Right cardiac atrium (tissue), 5 donors: ENCODE data around the gene RIOX2. TPM values are rescaled to one million over a fixed set of nuclear protein-coding genes. Genes with fewer than 3 reads are reported as not detected.
A peak's percentile ranks its signal among the peaks of the same experiment; 100 is the strongest.
"Not testable (repeated sequence)": the region's sequence is repeated elsewhere in the genome, so short reads cannot be mapped to it uniquely, and the experiment has no call there.

Experiments used
- ATAC-seq, 2 donors: fragments of 200-7000 bp; cut with Tn5 transposase; one replicate each; pipeline versions ENCODE4 v1.8.0 to v1.9.1; 2020; ENCODE audit warnings: moderate library complexity in 2 of 2, mild to moderate bottlenecking in 1 of 2
- DNase-seq, 3 donors: peaks; one replicate each; pipeline ENCODE4 v3.0.0-alpha.2; 2020
- H3K27ac ChIP-seq: one replicate; pipeline ENCODE4 v1.5.1; 2013; ENCODE audit warnings: mild to moderate bottlenecking, low read length, control low read depth, moderate library complexity
- H3K27me3 ChIP-seq: one replicate; pipeline ENCODE4 v1.6.1; 2013; ENCODE audit not compliant: control insufficient read depth, insufficient read depth
- H3K4me1 ChIP-seq: one replicate; pipeline ENCODE4 v1.6.1; 2013; ENCODE audit warnings: low read length; ENCODE audit not compliant: control insufficient read depth, insufficient read depth
- H3K4me3 ChIP-seq: one replicate; pipeline ENCODE4 v1.5.1; 2013; ENCODE audit warnings: low read length, control low read depth
- H3K9me3 ChIP-seq: one replicate; pipeline ENCODE4 v1.6.1; 2013; ENCODE audit warnings: low read length; ENCODE audit not compliant: control insufficient read depth
- WGBS: extraction: QIAGEN DNeasy Blood & Tissue Kit; methylation state at CpG from one replicate; pipeline ENCODE4 v1.1.7; 2013; 5-methylcytosine and 5-hydroxymethylcytosine counted together
- intact Hi-C, 4 donors: fragments of 100-400 bp; cut with DNase I; formaldehyde crosslinking; loops; one replicate each; pipeline versions ENCODE4 v1.11.0 to v1.14.0; 2022 to 2023
- polyA plus RNA-seq: library from polyadenylated mRNA; stranded (reverse); fragments of 200-250 nt; gene quantifications from one replicate; pipeline ENCODE4 v1.2.3, GENCODE V29; 2013
- total RNA-seq, 4 donors: library from RNA; stranded (reverse); fragmentation: NEBNext Ultra II Directional; extraction: Animal tissue kit (Norgen Biotek cat#: 25700); gene quantifications; one replicate each; pipeline ENCODE4 v1.2.1, GENCODE V29; 2021
- donor health status: healthy with polysubstance abuse.
- donor health status: DM: no; HTN: yes; CAD: no.
- donor health status: DM: no; HTN: no; CAD: no.
- donor health status: DM: no; HTN: yes; CAD: no; lungs with severe emphysema.
- donor health status: DM: yes; HTN: yes; CAD: no.

The RIOX2 gene
- total and polyA plus RNA-seq, 5 donors: 9.3 to 15.3 (median 12.1) TPM

DNA sequence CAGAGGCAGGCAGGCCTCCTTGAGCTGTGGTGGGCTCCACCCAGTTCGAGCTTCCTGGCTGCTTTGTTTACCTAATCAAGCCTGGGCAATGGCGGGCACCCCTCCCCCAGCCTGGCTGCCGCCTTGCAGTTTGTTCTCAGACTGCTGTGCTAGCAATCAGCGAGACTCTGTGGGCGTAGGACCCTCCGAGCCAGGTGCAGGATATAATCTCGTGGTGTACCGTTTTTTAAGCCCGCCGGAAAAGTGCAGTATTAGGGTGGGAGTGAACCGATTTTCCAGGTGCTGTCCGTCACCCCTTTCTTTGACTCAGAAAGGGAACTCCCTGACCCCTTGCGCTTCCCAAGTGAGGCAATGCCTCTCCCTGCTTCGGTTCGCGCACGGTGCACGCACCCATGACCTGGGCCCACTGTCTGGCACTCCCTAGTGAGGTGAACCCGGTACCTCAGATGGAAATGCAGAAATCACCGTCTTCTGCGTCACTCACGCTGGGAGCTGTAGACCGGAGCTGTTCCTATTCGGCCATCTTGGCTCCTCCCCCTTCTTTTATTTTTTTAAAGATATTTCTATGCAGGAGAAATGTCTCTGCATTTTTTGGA, 61.9 kb downstream of the RIOX2 start:
- ATAC-seq, H3K27ac ChIP-seq, H3K9me3 ChIP-seq, H3K4me1 ChIP-seq, intact Hi-C loops, H3K4me3 ChIP-seq, H3K27me3 ChIP-seq: not testable (repeated sequence)
- peak in 2 of 3 donors; percentile 31 to 54 for DNase-seq
- 79% methylated on average over 23 of the region's 24 CpGs for WGBS

DNA sequence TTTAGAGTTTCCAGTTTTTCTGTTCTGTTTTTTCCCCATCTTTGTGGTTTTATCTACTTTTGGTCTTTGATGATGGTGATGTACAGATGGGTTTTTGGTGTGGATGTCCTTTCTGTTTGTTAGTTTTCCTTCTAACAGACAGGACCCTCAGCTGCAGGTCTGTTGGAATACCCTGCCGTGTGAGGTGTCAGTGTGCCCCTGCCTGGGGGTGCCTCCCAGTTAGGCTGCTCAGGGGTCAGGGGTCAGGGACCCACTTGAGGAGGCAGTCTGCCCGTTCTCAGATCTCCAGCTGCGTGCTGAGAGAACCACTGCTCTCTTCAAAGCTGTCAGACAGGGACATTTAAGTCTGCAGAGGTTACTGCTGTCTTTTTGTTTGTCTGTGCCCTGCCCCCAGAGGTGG, 62.4 kb downstream of the RIOX2 start:
- DNase-seq, H3K27me3 ChIP-seq, H3K4me1 ChIP-seq, H3K27ac ChIP-seq, H3K9me3 ChIP-seq, intact Hi-C loops, ATAC-seq, H3K4me3 ChIP-seq: not testable (repeated sequence)
- WGBS: 69% methylated on average over 2 of the region's 3 CpGs

DNA sequence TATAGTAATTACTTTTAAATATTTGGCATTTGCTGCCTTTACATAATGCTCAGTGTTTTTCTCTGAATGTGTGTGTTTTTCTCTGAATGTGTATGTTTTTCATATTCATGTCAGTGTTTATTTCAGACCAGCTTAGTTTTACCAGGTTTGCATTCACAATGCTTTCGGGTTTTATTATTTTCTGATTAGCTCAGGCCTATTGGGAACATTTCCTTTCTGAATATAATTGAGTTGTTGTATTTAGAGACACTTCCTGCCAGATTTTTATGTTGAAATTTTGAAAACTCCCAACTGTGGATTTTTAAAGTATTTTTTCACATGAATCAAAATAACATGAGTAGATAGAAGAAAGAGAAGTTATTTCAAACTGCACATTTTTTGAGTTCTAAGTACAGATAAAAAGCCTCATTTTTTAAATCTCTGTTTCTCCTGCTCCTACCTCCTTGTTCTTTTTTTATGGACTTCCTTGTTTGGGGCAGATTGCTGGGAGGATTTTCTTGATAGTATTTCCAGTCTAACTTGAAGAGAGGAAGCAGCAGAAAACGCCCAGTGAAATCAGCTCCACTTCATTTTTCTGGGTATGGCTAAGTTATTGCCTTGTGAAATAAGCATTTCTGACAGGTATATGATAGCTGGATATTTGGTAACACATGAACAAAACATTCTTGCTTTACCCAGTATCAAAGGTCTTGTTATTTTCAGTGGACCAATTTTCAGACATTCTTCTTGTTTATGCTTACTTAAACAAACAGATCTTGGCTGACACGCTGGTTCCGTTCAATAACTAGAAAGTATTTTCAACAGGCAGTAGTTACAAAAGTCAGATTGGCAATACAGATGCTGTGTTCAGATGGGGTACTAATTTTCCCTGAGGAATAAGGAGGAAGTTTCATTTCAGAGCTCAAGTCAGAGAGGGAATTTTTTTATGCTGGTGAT, 70.7 kb downstream of the RIOX2 start:
- peak; percentile 52 to 72 for ATAC-seq
- no peaks in the 10 kb centered on the region for H3K27me3 ChIP-seq
- H3K27ac ChIP-seq: no peak overlapping the region
- DNase-seq: no peak
- 35% methylated on average over 4 of the region's 4 CpGs for WGBS
- no peak overlapping the region for H3K4me3 ChIP-seq
- H3K9me3 ChIP-seq: no peaks in the 10 kb centered on the region
- intact Hi-C loops: no loop called here
- H3K4me1 ChIP-seq: peaks cover 2% of the 10 kb centered on the region

DNA sequence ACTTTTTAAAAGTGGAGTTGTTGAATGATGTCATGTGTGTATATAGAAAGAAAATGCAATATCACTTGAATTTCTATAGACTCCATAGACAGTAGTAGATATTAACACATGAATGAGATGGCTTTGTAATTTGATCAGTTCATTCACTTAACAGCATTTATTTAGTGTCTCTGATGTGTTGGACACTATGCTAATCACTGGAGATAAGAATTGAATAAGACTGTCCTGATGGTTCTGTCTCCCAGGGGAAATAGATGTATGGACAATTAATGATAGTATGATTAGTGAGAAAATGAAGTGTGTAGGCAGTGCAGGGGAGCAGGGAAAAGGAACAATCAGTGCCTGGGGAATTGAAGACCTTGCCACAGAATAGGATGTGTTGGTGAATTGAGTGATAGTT, 72.9 kb downstream of the RIOX2 start:
- no peak for DNase-seq
- Histone ChIP-seq H3K4me1 (peaks cover 2% of the 10 kb centered on the region), H3K9me3 (no peaks in the 10 kb centered on the region), H3K27ac (no peak overlapping the region), H3K4me3 (no peak overlapping the region), H3K27me3 (no peaks in the 10 kb centered on the region)
- no peak for ATAC-seq
- intact Hi-C loops: no loop called here

DNA sequence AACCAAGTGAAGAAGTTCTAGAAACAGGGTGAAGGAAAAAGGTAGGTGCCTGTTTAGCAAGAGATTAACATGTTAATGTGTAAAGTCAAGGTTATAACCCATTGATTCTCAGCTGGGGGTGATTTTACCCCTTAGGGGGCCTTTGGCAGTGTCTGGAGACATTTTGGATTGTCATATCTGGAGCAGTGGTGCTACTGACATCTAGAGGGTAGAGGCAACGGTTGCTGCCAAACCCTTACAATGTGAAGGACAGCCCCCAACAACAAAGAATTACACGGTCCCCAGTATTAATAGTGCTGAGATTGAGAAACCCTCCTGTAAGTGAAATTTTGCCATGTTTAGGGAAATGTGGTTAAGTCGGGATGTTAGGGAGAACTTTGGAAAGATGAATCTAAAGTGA, 75.7 kb downstream of the RIOX2 start:
- DNase-seq: no peak
- WGBS: 76% methylated on average over 3 of the region's 3 CpGs
- Histone ChIP-seq H3K4me3 (no peak overlapping the region), H3K4me1 (no peaks in the 10 kb centered on the region), H3K9me3 (no peaks in the 10 kb centered on the region), H3K27ac (no peak overlapping the region), H3K27me3 (no peaks in the 10 kb centered on the region)
- no peak for ATAC-seq
- intact Hi-C loops: no loop called here

DNA sequence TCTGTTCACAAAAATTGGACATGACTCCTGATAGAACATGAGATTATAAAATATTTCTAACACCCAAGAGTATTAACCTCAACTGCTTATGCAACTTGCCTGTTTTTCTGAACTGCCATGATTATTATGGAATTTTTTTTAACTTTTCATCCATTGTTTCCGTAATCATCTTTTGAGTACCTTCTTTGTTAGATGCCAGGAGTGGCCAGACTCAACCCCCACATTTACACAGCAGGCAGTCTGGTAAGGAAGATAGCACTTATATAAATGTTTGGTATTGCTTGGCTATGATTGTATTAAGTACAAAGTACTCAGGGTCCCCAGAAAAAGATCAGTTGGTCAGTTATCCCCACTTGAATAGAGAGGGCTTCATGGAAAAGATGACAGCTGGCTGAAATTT, 76.1 kb downstream of the RIOX2 start:
- no peaks in the 10 kb centered on the region for H3K4me1 ChIP-seq
- H3K9me3 ChIP-seq: no peaks in the 10 kb centered on the region
- no peak overlapping the region for H3K27ac ChIP-seq
- no peaks in the 10 kb centered on the region for H3K27me3 ChIP-seq
- no peak overlapping the region for H3K4me3 ChIP-seq
- DNase-seq (no peak), ATAC-seq (no peak)
- intact Hi-C loops: no loop called here
- WGBS: 97% methylated on average over 1 of the region's 1 CpG

DNA sequence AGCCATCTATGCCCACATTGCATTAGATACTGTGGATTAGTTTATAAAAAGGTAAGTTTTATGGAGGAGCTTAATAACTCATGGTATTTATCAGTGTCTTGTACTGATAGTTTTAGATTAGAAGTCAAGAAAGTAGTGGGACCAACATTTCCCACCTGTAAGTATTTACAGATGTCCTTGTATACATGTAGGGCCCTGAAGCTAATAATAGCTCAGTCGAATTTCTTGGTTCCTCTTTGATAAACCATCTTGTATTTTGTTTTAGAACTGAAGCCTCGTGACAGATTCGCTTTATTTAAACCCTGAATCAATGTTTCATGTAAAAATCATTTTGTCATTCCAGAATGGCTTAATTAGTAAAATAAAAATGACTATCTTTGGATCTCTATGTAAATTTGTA, 77.0 kb downstream of the RIOX2 start:
- H3K4me3 ChIP-seq: no peak overlapping the region
- H3K27ac ChIP-seq: no peak overlapping the region
- DNase-seq (no peak), ATAC-seq (no peak)
- no peaks in the 10 kb centered on the region for H3K9me3 ChIP-seq
- 88% methylated on average over 3 of the region's 3 CpGs for WGBS
- no peaks in the 10 kb centered on the region for H3K4me1 ChIP-seq
- H3K27me3 ChIP-seq: no peaks in the 10 kb centered on the region
- intact Hi-C loops: no loop called here

DNA sequence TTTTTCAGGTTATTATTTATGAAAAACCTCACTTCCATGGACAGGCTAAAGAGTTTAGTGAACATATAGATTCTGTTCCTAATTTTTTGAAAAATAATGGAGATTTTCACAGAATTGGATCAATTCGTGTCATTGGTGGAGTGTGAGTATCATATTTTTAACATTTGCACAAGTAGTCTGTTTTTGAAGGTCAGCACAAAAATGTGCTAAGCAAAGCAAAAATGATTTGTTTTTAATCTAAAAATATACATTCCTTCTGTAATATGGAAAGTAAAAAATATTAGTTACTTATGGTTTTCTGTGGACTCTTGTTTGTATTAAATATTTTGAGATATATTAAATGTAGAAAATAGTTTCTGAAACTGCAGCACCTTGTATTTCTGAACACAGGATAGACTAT, 79.4 kb downstream of the RIOX2 start:
- H3K4me3 ChIP-seq: no peak overlapping the region
- H3K9me3 ChIP-seq: no peaks in the 10 kb centered on the region
- no peaks in the 10 kb centered on the region for H3K27me3 ChIP-seq
- intact Hi-C loops: no loop called here
- WGBS: 90% methylated on average over 1 of the region's 1 CpG
- H3K27ac ChIP-seq: no peak overlapping the region
- DNase-seq (no peak), ATAC-seq (no peak)
- no peaks in the 10 kb centered on the region for H3K4me1 ChIP-seq

Other genes with a start within 250 kb of the RIOX2 start
- gene ARL6, start 207.7 kb downstream of the RIOX2 start, total RNA-seq: 1 to 10 TPM; 4.4 to 5.7 (median 5.3) TPM
- gene ARL6, start 207.7 kb downstream of the RIOX2 start, polyA plus RNA-seq: 1.8 TPM
- 10 to 100 TPM; 21.1 to 23.4 (median 23.0) TPM for gene CRYBG3, start 150.4 kb downstream of the RIOX2 start, total RNA-seq
- 9.5 TPM for gene CRYBG3, start 150.4 kb downstream of the RIOX2 start, polyA plus RNA-seq
- gene GABRR3, start 62.9 kb upstream of the RIOX2 start, total RNA-seq: not detected
- gene GABRR3, start 62.9 kb upstream of the RIOX2 start, polyA plus RNA-seq: not detected
- not detected for gene OR5AC2, start 114.7 kb upstream of the RIOX2 start, total RNA-seq
- gene OR5AC2, start 114.7 kb upstream of the RIOX2 start, polyA plus RNA-seq: not detected
- gene OR5H1, start 158.3 kb upstream of the RIOX2 start, total RNA-seq: not detected
- gene OR5H1, start 158.3 kb upstream of the RIOX2 start, polyA plus RNA-seq: not detected
- not detected for gene OR5H14, start 175.0 kb upstream of the RIOX2 start, total RNA-seq
- gene OR5H14, start 175.0 kb upstream of the RIOX2 start, polyA plus RNA-seq: not detected
- gene OR5H15, start 194.3 kb upstream of the RIOX2 start, total RNA-seq: not detected
- not detected for gene OR5H15, start 194.3 kb upstream of the RIOX2 start, polyA plus RNA-seq